HG03095 (cell line): ENCODE measurements around the gene DPH6.
"Not testable (repeated sequence)": the region's sequence is repeated elsewhere in the genome, so short reads cannot be mapped to it uniquely, and the experiment has no call there.

ENCODE experiments used
- ATAC-seq: cut with Tn5 transposase; IDR thresholded peaks from one replicate; pipeline ENCODE4 v1.9.1; 2021; ENCODE audit warnings: moderate library complexity; ENCODE audit not compliant: unreplicated experiment

Gene DPH6

DNA sequence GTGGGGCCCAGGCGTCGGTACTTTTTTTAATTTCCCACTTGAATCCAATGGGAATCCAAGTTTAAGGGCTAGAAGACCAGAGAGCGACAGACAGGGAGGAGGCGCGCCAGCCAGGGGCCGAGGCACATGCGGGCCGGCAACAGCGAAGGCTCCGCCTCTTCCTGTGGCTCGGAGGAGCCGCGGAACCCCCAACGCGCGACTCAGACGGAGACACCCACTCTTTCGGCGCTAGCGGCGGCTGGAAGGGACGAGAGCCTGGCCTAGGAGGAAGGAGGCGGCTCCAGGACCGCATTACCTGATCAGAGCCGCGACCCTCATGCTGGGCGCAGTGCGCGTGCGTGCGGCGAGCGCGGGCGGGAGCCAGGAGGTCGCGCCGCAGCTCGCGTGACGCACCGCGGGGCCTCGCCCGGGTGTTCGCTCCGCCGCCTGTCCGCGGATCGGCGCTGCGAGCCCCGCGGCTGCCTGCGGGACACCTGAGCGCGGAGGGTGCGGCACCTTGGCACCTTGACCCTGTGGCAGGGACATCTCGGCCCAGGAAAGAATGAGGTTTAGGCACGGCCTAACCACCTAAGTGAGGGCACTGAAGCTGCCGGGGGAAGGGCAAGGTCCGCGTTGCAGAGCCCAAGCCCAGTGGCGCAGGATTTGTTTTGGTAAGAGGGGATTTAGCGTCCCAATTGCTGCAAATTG, at the start of gene DPH6:
Gene DPH6 (minus strand): TSS at position 342 of the 687 bp plus-strand sequence. CDS start 24 bp downstream, at position 318.
- ATAC-seq: peak; percentile 88

GRCh38 chr15:35595656-35596055, 49.7 kb upstream of the DPH6 start:
- no peak for ATAC-seq

- ATAC-seq: not testable (repeated sequence)
Measured at GRCh38 chr15:35591987-35592386, 46.0 kb upstream of the DPH6 start.

DNA sequence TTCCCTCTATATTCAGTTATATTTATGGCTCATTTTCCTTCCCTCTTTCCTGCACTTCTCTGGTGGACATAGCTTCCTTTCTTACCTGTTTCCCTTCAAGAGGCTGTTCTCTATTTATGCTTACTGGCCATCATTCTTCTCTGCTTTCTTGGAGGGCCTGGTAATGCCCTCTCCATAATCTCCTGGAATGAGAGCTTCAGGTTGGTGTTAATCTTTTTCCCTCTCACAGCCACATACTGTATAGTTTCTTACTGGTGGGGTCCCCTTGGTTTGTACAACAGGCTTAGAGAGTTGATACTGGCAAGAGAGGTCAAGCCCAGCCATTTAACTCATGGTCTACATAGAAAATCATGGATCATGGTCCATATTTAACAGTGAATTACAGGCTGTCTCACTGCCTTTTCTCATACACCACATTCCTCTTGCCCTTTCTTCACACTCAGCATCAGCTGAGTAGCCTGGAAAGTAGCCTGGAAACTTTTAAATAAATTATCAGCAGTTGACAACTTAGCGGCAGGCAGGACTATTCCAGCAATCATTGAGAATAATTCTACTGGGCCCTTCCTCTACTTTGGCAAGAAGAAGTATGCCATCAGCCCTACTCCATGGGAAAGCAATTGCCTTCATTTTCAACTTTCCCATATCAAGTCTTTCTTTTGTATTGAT, 38.0 kb upstream of the DPH6 start:
- no peak for ATAC-seq

- no peak for ATAC-seq
Measured at GRCh38 chr15:35580606-35581005, 34.6 kb upstream of the DPH6 start.

DNA sequence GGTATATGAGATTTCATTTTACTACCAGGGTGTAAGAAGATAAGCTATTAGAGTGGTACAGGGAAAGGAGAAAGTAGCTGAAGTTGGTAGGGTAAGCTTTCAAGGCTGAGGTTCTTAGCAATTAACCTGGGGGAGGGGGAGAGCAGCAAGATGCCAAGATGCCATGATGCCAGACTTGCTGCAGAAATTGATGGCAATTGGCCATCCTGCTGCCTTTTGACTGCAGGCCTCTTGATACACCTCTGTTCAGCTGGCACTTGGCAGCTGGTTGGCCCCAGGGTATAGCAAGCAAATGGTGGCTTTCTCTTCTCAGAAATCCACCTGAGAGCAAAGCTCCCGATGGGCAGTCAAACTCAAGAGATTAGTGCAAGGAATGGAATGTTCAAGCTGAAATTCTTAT, 21.4 kb upstream of the DPH6 start:
- ATAC-seq: no peak

DNA sequence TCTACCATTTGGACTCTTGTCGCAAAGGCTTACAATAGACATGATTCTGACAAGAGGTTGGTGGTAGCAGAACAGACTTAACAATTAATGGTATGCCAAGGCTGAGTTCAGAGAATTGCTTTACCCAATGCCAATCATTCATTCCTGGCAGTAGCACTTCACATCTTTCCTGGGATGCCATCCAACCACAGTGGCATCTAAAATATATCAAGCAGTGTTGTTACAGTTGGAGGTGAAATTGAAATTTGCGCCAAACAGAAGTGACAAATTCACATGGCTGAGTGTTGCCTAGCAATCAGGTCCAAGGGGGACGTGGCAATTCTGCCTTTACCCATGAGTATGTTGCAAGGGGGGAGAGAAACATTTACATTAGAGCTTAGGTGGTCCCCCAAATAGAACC, 21.0 kb upstream of the DPH6 start:
- ATAC-seq: no peak

DNA sequence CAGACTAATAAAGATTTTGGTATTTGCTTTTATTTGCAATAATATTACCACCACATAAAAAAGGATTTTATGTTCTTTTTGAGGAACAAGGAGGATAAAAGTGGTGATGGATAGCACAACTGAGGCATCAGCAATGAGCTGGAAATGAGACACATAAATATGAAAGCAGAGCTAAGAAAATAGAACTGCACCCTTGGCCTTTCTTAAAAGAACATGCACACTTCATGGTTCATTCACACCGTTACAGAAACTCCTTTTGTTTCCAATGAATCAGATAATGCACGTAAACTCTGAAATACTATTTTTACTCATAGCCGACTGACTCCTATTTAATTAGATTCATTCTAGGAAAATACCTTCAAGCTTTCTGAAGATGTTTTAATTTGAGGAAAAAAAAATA, 19.9 kb upstream of the DPH6 start:
- no peak for ATAC-seq

GRCh38 chr15:35562641-35563040, 16.7 kb upstream of the DPH6 start:
- no peak for ATAC-seq

DNA sequence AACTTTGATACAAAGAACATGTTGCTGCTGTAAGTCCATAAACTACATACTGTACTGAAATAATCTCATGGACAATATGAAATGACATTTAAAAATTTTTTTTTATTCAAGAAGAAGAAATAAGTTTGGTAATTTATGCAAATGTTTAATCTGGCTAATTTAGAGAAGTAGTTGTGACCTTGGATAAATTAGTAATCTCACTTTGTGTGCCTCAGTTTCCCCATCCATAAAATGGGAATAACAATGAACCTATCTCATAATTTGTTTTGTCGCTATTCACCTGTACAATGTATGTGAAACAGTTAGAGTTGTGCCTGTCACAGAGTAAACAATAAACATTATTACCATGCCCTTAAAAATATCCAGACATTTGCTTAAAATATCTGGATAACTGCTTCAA, 15.3 kb upstream of the DPH6 start:
- no peak for ATAC-seq

GRCh38 chr15:35560870-35561269, 14.9 kb upstream of the DPH6 start:
- no peak for ATAC-seq

DNA sequence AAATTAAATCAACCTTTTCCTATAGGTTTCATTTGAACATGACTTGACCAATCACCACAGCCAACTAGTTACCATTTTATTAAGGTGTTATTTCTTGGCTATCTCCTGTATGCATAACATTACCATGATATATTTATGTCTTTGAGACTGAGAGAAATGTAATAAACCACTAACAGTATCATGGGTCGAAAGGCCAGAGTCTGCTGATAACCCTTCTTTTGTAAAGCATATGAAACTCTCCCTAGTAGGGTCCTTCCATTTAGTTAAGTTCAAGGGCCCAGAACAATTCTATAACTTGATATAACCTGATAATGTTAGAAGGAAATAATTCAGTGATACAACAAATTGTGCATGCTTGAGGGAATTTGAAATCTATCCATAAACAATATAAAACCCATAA, 14.3 kb upstream of the DPH6 start:
- ATAC-seq: no peak

- no peak for ATAC-seq
Measured at GRCh38 chr15:35559683-35560082, 13.7 kb upstream of the DPH6 start.

DNA sequence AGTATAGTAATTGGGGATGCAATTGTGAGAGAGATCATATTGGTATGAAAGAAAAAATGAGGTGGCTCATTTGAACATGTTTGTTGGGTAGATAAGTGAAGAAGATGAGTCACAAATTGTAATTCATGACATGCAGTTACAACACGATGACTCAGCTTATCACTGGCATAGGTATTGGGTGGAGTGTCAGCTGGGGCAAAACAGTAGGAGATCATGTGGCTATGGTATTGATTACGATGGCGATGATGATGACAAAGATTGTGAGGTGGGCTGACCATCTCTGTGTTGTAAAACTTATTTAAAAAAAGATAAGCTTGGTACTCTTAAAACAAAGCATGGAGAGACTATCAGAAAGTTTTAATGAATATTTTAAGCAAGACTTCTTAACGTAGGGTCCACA, 11.6 kb upstream of the DPH6 start:
- ATAC-seq: no peak

DNA sequence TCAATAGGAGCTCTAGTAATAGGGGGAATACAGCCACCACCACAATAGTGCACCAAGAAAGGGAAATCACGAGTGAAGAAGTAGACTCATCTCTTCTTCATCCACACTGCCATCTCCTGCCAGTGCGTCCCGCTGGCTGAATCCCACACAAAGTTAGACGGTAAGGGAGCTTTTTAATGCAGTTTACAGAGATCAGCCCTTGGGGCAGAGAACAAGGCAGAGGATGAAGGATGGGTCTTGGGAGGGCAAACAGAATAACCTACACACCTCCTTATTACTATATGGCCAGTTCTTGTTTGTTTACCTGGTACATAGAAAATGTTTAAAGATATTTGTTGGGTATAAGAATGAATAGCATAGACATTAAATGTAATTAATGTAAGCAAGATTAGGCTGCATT, 11.0 kb upstream of the DPH6 start:
- ATAC-seq: no peak

DNA sequence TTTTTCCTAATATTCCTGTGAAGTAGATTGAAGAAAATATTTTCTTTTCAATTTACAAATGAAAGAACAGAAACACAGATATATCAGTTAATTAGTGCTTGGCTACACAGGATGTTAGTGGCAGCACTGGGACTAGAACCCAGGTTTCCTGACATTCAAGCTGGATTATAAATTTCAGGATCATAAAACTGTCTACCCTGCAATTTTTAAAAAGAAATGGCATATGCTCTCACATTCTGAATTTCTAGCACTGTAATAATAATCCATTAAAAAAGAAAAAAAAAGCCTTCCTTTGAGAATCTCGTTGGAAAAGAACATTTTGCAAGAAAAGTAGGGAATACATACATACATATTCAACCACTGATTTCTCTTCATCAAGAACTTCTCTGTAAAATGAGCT, 9.3 kb upstream of the DPH6 start:
- ATAC-seq: no peak

- no peak for ATAC-seq
Measured at GRCh38 chr15:35550957-35551356, 5.0 kb upstream of the DPH6 start.

GRCh38 chr15:35549567-35549966, 3.6 kb upstream of the DPH6 start:
- ATAC-seq: no peak

DNA sequence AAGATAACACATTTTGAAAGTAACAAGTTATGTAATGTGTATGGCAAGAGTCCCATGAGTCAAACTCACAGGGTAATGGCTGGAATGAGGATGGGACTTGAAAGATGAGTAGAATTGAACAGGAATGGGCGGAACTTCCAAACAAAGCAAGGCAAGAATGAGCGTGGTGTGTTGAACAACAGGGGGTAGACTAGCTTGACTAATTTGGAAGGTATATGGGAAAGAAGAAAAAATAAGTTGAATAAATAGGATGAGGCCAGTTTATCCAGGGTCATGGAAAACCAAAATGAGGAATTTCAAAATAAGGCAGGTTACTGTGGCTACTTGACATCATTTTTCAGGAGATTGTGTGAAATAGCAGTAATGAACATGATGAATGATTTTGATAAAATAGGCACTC, 2.5 kb upstream of the DPH6 start:
- ATAC-seq: no peak

GRCh38 chr15:35547775-35548364, 1.9 kb upstream of the DPH6 start:
- no peak for ATAC-seq

DNA sequence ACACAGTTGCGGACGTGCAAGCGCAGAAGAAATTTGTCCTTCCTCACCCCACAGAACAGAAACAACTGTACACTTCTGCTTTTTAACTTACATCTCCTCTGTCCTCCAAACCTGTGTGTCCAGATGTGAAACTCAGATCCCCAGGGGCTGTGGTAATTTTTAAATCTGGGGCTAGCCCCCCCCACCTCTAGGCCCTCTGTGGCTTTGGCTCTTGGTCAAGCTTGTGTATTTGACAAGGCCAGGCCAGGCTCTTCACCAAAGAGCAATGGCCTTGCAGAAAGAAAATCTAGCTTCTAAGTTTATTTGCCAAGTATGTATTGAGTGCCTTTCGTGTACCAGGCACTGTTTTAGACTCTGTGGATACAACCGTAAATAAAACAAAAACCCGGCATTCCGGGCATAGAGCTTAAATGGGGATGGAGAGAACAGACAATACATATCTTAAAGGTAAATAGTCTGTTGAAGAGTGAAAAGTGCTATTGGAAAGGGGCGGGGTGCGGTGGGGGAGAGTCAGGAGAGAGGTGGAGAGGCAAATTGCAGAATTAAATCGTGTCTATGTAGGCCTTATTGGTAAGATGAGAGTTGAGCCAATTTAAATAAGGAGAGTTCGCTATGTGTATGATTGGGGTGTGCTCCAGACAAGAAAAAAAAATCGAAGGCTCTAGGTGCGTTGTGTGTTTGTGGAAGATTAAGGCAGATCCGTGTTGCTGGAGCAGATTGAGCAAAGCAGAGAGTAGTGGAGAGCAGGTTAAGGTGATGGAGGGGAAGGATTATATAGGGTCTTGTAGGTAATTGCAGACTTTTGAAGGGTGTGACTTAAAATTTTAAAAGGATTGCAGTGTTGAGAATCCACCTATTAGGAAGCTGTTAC, 781 bp upstream of the DPH6 start:
- peak; percentile 25 for ATAC-seq
